Adrenal gland (tissue), 12 donors: ENCODE results near the gene IL34. TPM values are rescaled to one million over a fixed set of nuclear protein-coding genes. Genes with fewer than 3 reads are reported as not detected.

Source experiments
- DNase-seq, 7 donors: peaks; one replicate each; pipeline ENCODE4 v3.0.0-alpha.2; 2019 to 2020
- H3K27ac ChIP-seq, 5 donors: fragments of 200-600 bp; sonication (generic) in 4 of 5; 1 replicate in 3 of 5; 2 replicates in 2 of 5; pipeline versions ENCODE4 v1.5.1 to v1.8.0; 2016 to 2020; ENCODE audit warnings: mild to moderate bottlenecking in 1 of 5
- H3K27me3 ChIP-seq: fragments of 200-600 bp; 2 replicates; pipeline ENCODE4 v1.8.0; 2021
- H3K36me3 ChIP-seq, 2 donors: fragments of 200-600 bp; replicated peaks in 1 of 2; 1 replicate in 1 of 2; 2 replicates in 1 of 2; pipeline versions ENCODE4 v1.5.1 to v1.8.0; 2018 to 2022
- H3K4me1 ChIP-seq, 2 donors: fragments of 200-600 bp; replicated peaks in 1 of 2; 1 replicate in 1 of 2; 2 replicates in 1 of 2; pipeline versions ENCODE4 v1.5.1 to v1.8.0; 2018 to 2021
- H3K4me3 ChIP-seq, 4 donors: fragments of 200-600 bp; sonication (generic) in 3 of 4; one replicate each; pipeline ENCODE4 v1.5.1; 2016 to 2018
- H3K9me3 ChIP-seq, 3 donors: fragments of 200-600 bp; sonication (generic) in 1 of 3; replicated peaks in 1 of 3; 1 replicate in 2 of 3; 2 replicates in 1 of 3; pipeline versions ENCODE4 v1.5.1 to v1.8.0; 2016 to 2021
- POLR2A ChIP-seq, 2 donors: fragments of 450-650 bp; IDR thresholded peaks; one replicate each; pipeline ENCODE4 v1.6.1; 2017; ENCODE audit warnings: antibody characterized with exemption in 2 of 2, mild to moderate bottlenecking in 2 of 2, moderate library complexity in 1 of 2
- WGBS, 4 donors: extraction: QIAGEN DNeasy Blood & Tissue Kit in 2 of 4; methylation state at CpG; one replicate each; pipeline versions ENCODE4 v1.1.5 to v1.1.7; 2013 to 2017; 5-methylcytosine and 5-hydroxymethylcytosine counted together
- intact Hi-C, 2 donors: fragments of 100-400 bp; cut with DNase I; formaldehyde crosslinking; loops; one replicate each; pipeline versions ENCODE4 v1.14.1 to v1.15.0; 2022 to 2023
- polyA plus RNA-seq, 3 donors: library from polyadenylated mRNA; stranded (reverse); fragments of 200-250 nt in 2 of 3; fragments of 350-450 nt in 1 of 3; fragmentation: Illumina TruSeq in 1 of 3; extraction: RNeasy Lipid Tissue Mini Kit (QIAGEN cat#74804) in 1 of 3; gene quantifications; one replicate each; pipeline ENCODE4 v1.2.3, GENCODE V29; 2013 to 2014
- total RNA-seq, 9 donors: library from RNA; depleted of rRNA in 4 of 9; stranded (reverse); fragments of >200 nt in 4 of 9; fragments of 120-200 nt in 1 of 9; fragmentation: NEBNext Ultra II Directional in 1 of 9; extraction: Animal tissue kit (Norgen Biotek cat#: 25700) in 1 of 9; gene quantifications; one replicate each; pipeline versions ENCODE4 v1.1.0 to v1.2.4, GENCODE V29; 2013 to 2023
- TF ChIP-seq, protein P1 (sequence below), 6 experiments: fragments of 450-650 bp in 4 of 6; fragments of 200-600 bp in 2 of 6; sonication (generic) in 1 of 6; IDR thresholded peaks; 1 replicate in 5 of 6; 2 replicates in 1 of 6; pipeline versions ENCODE4 v1.5.1 to v1.8.0; 2016 to 2021; ENCODE audit warnings: antibody characterized with exemption in 6 of 6, mild to moderate bottlenecking in 2 of 6, moderate library complexity in 1 of 6
- donor health status: healthy with polysubstance abuse.
- donor health status: Bipolar disorder and iron deficiency.
- donor health status: DM: yes; HTN: yes; CAD: no.
- donor health status: DM: no; HTN: no; CAD: no.
- donor health status: DM: no; HTN: no; CAD: no.
- donor health status: DM: yes; HTN: yes; CAD: no.

The IL34 gene
- total and polyA plus RNA-seq, 12 donors, result 1.2 to 62.9 (median 35.7) TPM

GRCh38 chr16:70692130-70692872, 45.9 kb downstream of the IL34 start:
- no peak for TF ChIP-seq POLR2A (IDR thresholded peaks at IDR 0.05)
- TF ChIP-seq, protein P1, sequence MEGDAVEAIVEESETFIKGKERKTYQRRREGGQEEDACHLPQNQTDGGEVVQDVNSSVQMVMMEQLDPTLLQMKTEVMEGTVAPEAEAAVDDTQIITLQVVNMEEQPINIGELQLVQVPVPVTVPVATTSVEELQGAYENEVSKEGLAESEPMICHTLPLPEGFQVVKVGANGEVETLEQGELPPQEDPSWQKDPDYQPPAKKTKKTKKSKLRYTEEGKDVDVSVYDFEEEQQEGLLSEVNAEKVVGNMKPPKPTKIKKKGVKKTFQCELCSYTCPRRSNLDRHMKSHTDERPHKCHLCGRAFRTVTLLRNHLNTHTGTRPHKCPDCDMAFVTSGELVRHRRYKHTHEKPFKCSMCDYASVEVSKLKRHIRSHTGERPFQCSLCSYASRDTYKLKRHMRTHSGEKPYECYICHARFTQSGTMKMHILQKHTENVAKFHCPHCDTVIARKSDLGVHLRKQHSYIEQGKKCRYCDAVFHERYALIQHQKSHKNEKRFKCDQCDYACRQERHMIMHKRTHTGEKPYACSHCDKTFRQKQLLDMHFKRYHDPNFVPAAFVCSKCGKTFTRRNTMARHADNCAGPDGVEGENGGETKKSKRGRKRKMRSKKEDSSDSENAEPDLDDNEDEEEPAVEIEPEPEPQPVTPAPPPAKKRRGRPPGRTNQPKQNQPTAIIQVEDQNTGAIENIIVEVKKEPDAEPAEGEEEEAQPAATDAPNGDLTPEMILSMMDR (IDR thresholded peaks at IDR 0.05), result no peak
- no peaks in the 10 kb centered on the region for H3K36me3 ChIP-seq
- DNase-seq, result no peak
- peak overlapping the region; percentile 70 to 96 (median 82) for H3K27ac ChIP-seq
- WGBS, 4 donors, result 71 to 82% (median 72%) methylated on average over 8 to 14 of the region's 14 CpGs
- H3K4me1 ChIP-seq, result peaks cover 35 to 71% of the 10 kb centered on the region in 2 donors
- no peaks in the 10 kb centered on the region for H3K9me3 ChIP-seq
- intact Hi-C loops, result no loop called here
- H3K4me3 ChIP-seq, result no peak overlapping the region
- no peaks in the 10 kb centered on the region for H3K27me3 ChIP-seq

DNA sequence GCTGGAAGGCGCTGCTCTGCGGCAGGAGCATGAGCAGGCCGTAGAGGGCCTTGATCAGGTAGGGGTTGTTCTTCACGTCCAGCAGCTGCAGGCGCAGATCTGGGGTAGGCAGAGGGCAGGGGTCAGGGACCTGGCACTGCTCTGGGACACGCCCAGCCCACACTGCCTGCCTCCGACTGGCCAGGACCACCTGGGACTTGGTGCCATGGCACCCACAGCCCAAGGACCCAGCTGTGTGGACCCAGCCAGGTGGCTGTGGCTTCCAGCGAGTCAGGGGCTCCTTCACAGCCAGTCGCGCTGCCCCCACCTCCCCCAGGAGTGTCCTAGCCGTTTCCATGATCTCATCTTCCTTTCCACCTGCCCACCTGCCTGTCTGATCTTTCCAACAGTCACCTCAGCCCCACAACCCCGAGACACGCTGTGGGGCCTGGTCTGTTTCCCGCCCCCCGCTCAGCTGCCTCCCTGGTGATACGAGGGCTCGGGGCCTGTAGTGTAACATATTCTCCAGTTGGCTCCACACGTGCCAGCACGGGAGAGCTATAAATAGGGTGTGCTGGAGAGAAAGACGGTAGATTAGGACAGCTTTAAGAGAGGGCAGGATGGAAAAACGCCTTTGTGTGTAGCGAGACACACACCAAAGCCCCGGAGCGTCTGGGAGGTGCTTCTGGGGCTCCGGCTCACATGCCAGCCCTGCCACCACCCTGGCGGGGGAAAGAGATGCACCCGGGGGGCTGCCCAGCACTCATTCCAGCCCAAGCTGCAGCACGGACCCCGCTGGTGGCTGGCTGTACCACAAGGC, 46.7 kb downstream of the IL34 start:
- Histone ChIP-seq H3K36me3 (peaks cover 0 to under 1% of the 10 kb centered on the region in 2 donors), H3K9me3 (no peaks in the 10 kb centered on the region), H3K4me1 (peaks cover 35 to 68% of the 10 kb centered on the region in 2 donors), H3K4me3 (no peak overlapping the region), H3K27me3 (no peaks in the 10 kb centered on the region), H3K27ac (peak overlapping the region in 4 of 5 donors; percentile 70 to 96 (median 87))
- no peak for DNase-seq
- 79 to 92% (median 84%) methylated on average over 24 to 29 of the region's 29 CpGs for WGBS, 4 donors
- TF ChIP-seq, protein P1 (IDR thresholded peaks at IDR 0.05), result no peak
- no peak for TF ChIP-seq POLR2A (IDR thresholded peaks at IDR 0.05)
- intact Hi-C loops, result no loop called here

GRCh38 chr16:70694088-70694867, 47.9 kb downstream of the IL34 start:
- DNase-seq, result peak in 6 of 7 donors; percentile 67 to 86 (median 77)
- Histone ChIP-seq H3K27me3 (no peaks in the 10 kb centered on the region), H3K4me3 (no peak overlapping the region), H3K27ac (peak overlapping the region in 4 of 5 donors; percentile 70 to 96 (median 87)), H3K4me1 (peaks cover 35 to 57% of the 10 kb centered on the region in 2 donors), H3K9me3 (no peaks in the 10 kb centered on the region), H3K36me3 (peaks cover 0 to 6% of the 10 kb centered on the region in 2 donors)
- no peak for TF ChIP-seq POLR2A (IDR thresholded peaks at IDR 0.05)
- TF ChIP-seq, protein P1 (IDR thresholded peaks at IDR 0.05), result no peak
- intact Hi-C loops, result no loop called here
- WGBS, 4 donors, result 54 to 76% (median 69%) methylated on average over 5 to 17 of the region's 17 CpGs
